T-cell (primary cell): ENCODE data around the gene KRTAP5-9. TPM values are rescaled to one million over a fixed set of nuclear protein-coding genes. Genes with fewer than 3 reads are reported as not detected.
"Not testable (repeated sequence)": the region's sequence is repeated elsewhere in the genome, so short reads cannot be mapped to it uniquely, and the experiment has no call there.

Experiments used
- ATAC-seq, 4 experiments: fragments of 200-7000 bp in 3 of 4; fragments of 150-1000 bp in 1 of 4; cut with Tn5 transposase; replicated peaks in 1 of 4; 1 replicate in 3 of 4; 2 replicates in 1 of 4; pipeline ENCODE4 v1.10.0; 2021; ENCODE audit warnings: moderate library complexity in 3 of 4, mild to moderate bottlenecking in 2 of 4, moderate number of reproducible peaks in 1 of 4
- CTCF ChIA-PET, 2 donors: fragments of 300-600 bp; sonication (Branson Sonifier 250); formaldehyde crosslinking; loops; one replicate each; lab custom pipeline; 2022; ENCODE audit warnings: antibody characterized with exemption in 2 of 2; lab: Charles Lee
- POLR2A ChIA-PET, 2 donors: fragments of 300-600 bp; sonication (Branson Sonifier 250); formaldehyde crosslinking; loops; one replicate each; lab custom pipeline; 2022; ENCODE audit warnings: antibody characterized with exemption in 2 of 2; lab: Charles Lee
- DNase-seq, 35 experiments: peaks; one replicate each; pipeline versions ENCODE4 v3.0.0 to v3.0.0-alpha.2; 2013 to 2023
- H3K27ac ChIP-seq: one replicate; pipeline ENCODE4 v1.5.1; 2013; ENCODE audit warnings: low read length
- H3K27me3 ChIP-seq, 2 experiments: replicated peaks in 1 of 2; 1 replicate in 1 of 2; 2 replicates in 1 of 2; pipeline versions ENCODE4 v1.6.1 to v1.7.0; 2013; ENCODE audit warnings: low read length in 1 of 2, mixed read lengths in 1 of 2; ENCODE audit not compliant: control insufficient read depth in 2 of 2, insufficient read depth in 2 of 2; ENCODE audit errors: extremely low read depth in 1 of 2
- H3K36me3 ChIP-seq, 2 donors: 1 replicate in 1 of 2; 2 replicates in 1 of 2; pipeline versions ENCODE4 v1.6.1 to v1.7.0; 2013; ENCODE audit warnings: low read length in 1 of 2; ENCODE audit not compliant: control insufficient read depth in 2 of 2, insufficient read depth in 1 of 2; ENCODE audit errors: extremely low read depth in 1 of 2
- H3K4me1 ChIP-seq, 2 experiments: 1 replicate in 1 of 2; 2 replicates in 1 of 2; pipeline versions ENCODE4 v1.6.1 to v1.7.0; 2013; ENCODE audit warnings: low read length in 2 of 2, mixed read lengths in 1 of 2; ENCODE audit not compliant: insufficient read depth in 2 of 2, control insufficient read depth in 1 of 2; ENCODE audit errors: extremely low read depth in 1 of 2
- H3K4me3 ChIP-seq, 2 donors: 1 replicate in 1 of 2; 2 replicates in 1 of 2; pipeline versions ENCODE4 v1.5.1 to v1.7.0; 2013; ENCODE audit warnings: mild to moderate bottlenecking in 2 of 2, low read length in 1 of 2, moderate library complexity in 1 of 2; ENCODE audit not compliant: control insufficient read depth in 1 of 2; ENCODE audit errors: extremely low read depth in 1 of 2
- H3K9me3 ChIP-seq: 2 replicates; pipeline ENCODE4 v1.7.0; 2013
- H3K27ac Mint-ChIP-seq, 2 donors: one replicate each; pipeline ENCODE4 v1.8.0; 2020 to 2021; ENCODE audit warnings: mild to moderate bottlenecking in 2 of 2, mixed read lengths in 2 of 2
- H3K27me3 Mint-ChIP-seq, 2 donors: one replicate each; pipeline ENCODE4 v1.8.0; 2021 to 2022; ENCODE audit warnings: mixed read lengths in 2 of 2
- H3K36me3 Mint-ChIP-seq: one replicate; pipeline ENCODE4 v1.8.0; 2021; ENCODE audit warnings: mixed read lengths
- H3K4me1 Mint-ChIP-seq, 3 donors: one replicate each; pipeline ENCODE4 v1.8.0; 2020 to 2022; ENCODE audit warnings: mixed read lengths in 3 of 3, mild to moderate bottlenecking in 1 of 3
- H3K4me3 Mint-ChIP-seq, 3 donors: one replicate each; pipeline ENCODE4 v1.8.0; 2020 to 2022; ENCODE audit warnings: mild to moderate bottlenecking in 3 of 3, mixed read lengths in 3 of 3, moderate library complexity in 3 of 3
- H3K9me3 Mint-ChIP-seq, 3 donors: one replicate each; pipeline ENCODE4 v1.8.0; 2020 to 2022; ENCODE audit warnings: mixed read lengths in 3 of 3
- WGBS: methylation state at CpG from one replicate; pipeline ENCODE4 v1.1.5; 2013; ENCODE audit warnings: missing lambda C conversion rate; ENCODE audit not compliant: insufficient coverage; 5-methylcytosine and 5-hydroxymethylcytosine counted together
- total RNA-seq, 35 experiments: library from RNA in 6 of 35; stranded (reverse) in 6 of 35; fragments of 120-200 nt in 1 of 35; gene quantifications; one replicate each; pipeline versions ENCODE4 v1.2.1 to v1.2.4 and lab custom pipeline; 2013 to 2026

The KRTAP5-9 gene
- total RNA-seq, 5 donors from 2014 or later (not counting 1 experiment from before 2014, with no cell fraction given), result 0.23 to 0.33 TPM; not detected in 3

- H3K27ac Mint-ChIP-seq, H3K4me1 ChIP-seq, H3K36me3 ChIP-seq, DNase-seq, ATAC-seq, POLR2A ChIA-PET, H3K4me3 Mint-ChIP-seq, H3K9me3 Mint-ChIP-seq, H3K36me3 Mint-ChIP-seq, H3K27me3 ChIP-seq, H3K4me3 ChIP-seq, CTCF ChIA-PET, H3K9me3 ChIP-seq, H3K27ac ChIP-seq, H3K4me1 Mint-ChIP-seq: not testable (repeated sequence)
- 75% methylated on average over 6 of the region's 8 CpGs for WGBS
- peaks cover 15 to 16% of the 10 kb centered on the region in 2 donors for H3K27me3 Mint-ChIP-seq
Measured at GRCh38 chr11:71589546-71589920, 41.3 kb downstream of the KRTAP5-9 start.

Other genes starting within 250 kb of the KRTAP5-9 start
- gene DHCR7, start 100.0 kb upstream of the KRTAP5-9 start, total RNA-seq, result 10 to 100 TPM; 17.8 to 22.6 (median 21.1) TPM
- gene NADSYN1, start 95.2 kb upstream of the KRTAP5-9 start, total RNA-seq, result 100 to 1,000 TPM; 125 to 190 (median 162) TPM
- gene KRTAP5-7, start 21.2 kb upstream of the KRTAP5-9 start, total RNA-seq, result not detected
- gene KRTAP5-8, start 10.4 kb upstream of the KRTAP5-9 start, total RNA-seq, result not detected
- gene KRTAP5-10, start 17.1 kb downstream of the KRTAP5-9 start, total RNA-seq, result not detected
- not detected for gene KRTAP5-11, start 34.5 kb downstream of the KRTAP5-9 start, total RNA-seq